Kidney epithelial cell (primary cell): ENCODE measurements around the gene OTOGL. TPM values are rescaled to one million over a fixed set of nuclear protein-coding genes. Genes with fewer than 3 reads are reported as not detected.

Source experiments
- DNase-seq: peaks from one replicate; pipeline ENCODE4 v3.0.0-alpha.2; 2010; ENCODE audit warnings: low read depth
- H3K27me3 ChIP-seq: 2 replicates; pipeline ENCODE4 v1.6.0; 2011; ENCODE audit warnings: low read length; ENCODE audit not compliant: control insufficient read depth, insufficient read depth
- H3K36me3 ChIP-seq: 2 replicates; pipeline ENCODE4 v1.5.1; 2011; ENCODE audit warnings: low read length; ENCODE audit not compliant: control insufficient read depth, insufficient read depth
- H3K4me3 ChIP-seq: 2 replicates; pipeline ENCODE4 v1.5.1; 2011; ENCODE audit warnings: low read depth, mild to moderate bottlenecking, control low read depth, low read length
- CTCF ChIP-seq: IDR thresholded peaks from 2 replicates; pipeline ENCODE4 v1.5.1; 2011; ENCODE audit warnings: mild to moderate bottlenecking, moderate library complexity, low read length, control low read depth, inconsistent platforms; ENCODE audit not compliant: insufficient read depth, poor library complexity, severe bottlenecking
- total RNA-seq: library from RNA; depleted of rRNA; stranded (reverse); fragments of >200 nt; gene quantifications from 2 replicates; pipeline ENCODE4 v1.2.3, GENCODE V29; 2015

Gene OTOGL
- total RNA-seq, 1 donor from 2014 or later, result 0.33 TPM

GRCh38 chr12:80257920-80258319 is 158.6 kb downstream of the OTOGL start:
- H3K36me3 ChIP-seq, result no peaks in the 10 kb centered on the region
- no peak for DNase-seq
- no peak overlapping the region for H3K4me3 ChIP-seq
- no peak for TF ChIP-seq CTCF
- no peaks in the 10 kb centered on the region for H3K27me3 ChIP-seq

- no peak for TF ChIP-seq CTCF
- Histone ChIP-seq H3K4me3 (no peak overlapping the region), H3K27me3 (no peaks in the 10 kb centered on the region)
Observed at GRCh38 chr12:80260269-80260668, 160.9 kb downstream of the OTOGL start.

DNA sequence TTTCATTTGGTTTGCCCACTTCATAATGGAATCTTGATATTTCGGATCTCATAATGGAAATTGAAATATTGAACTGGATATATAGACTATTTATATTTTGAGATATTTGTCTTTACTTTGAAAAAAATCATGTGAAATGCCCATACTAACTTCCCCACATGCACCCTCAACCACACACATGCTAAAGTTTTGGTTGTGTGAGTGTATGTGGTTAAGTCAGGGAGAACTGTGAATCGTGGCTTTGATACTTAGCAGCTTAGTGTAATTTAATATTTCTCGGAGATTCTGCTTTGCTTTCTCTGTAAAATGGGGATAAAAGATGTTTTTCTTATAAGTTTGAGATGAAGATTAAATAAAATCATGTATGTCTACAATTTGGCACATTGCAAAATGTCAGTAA is 162.1 kb downstream of the OTOGL start:
- Histone ChIP-seq H3K4me3 (no peak overlapping the region), H3K36me3 (no peaks in the 10 kb centered on the region), H3K27me3 (no peaks in the 10 kb centered on the region)
- no peak for DNase-seq
- TF ChIP-seq CTCF, result no peak

More at GRCh38 chr12:80260269-80260668, 160.9 kb downstream of the OTOGL start:
- no peak for DNase-seq
- H3K36me3 ChIP-seq, result no peaks in the 10 kb centered on the region

DNA sequence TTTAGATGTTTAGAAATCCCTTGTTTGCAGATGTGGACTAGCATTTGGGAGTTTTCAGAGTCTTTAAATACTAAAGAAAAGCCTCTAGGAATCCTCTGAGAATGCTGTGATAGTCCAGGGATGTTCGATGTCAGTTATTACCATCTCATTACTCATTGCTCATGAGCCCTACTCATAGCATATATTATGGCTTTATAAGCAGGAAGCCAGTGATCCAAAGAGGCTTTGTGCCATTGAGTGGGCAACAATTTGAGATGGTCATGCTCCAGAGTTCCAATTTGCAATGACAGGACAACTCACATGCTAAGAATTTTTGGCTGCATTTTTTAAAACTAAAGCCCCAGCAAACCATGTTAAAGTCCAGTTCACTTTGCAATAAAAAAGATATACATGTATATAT is 163.0 kb downstream of the OTOGL start:
- no peak for TF ChIP-seq CTCF
- DNase-seq, result peak; percentile 44

DNA sequence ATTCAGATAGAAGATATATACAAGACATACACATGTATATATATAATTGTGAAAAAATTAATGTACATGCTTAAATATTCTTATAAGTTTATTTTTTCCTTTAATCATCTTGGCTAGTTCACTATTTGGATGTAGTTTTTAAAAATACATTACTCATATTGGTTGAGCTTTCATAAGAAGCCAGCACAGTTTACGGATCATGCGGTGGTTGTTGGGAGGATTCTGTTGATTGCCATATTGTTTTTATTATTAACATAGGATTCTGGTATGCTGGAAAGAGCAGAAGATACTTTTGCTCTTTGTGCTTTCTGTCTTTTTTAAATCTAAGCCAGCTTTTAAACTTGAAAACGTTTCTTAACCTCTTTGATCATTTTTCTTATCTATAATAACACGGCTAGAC is 163.4 kb downstream of the OTOGL start:
- H3K27me3 ChIP-seq, result no peaks in the 10 kb centered on the region
- DNase-seq, result no peak
- TF ChIP-seq CTCF, result no peak
- no peaks in the 10 kb centered on the region for H3K36me3 ChIP-seq
- H3K4me3 ChIP-seq, result no peak overlapping the region

More for the DNA sequence above, 163.0 kb downstream of the OTOGL start:
- Histone ChIP-seq H3K27me3 (no peaks in the 10 kb centered on the region), H3K36me3 (no peaks in the 10 kb centered on the region), H3K4me3 (no peak overlapping the region)

GRCh38 chr12:80264386-80264785 is 165.0 kb downstream of the OTOGL start:
- Histone ChIP-seq H3K27me3 (no peaks in the 10 kb centered on the region), H3K36me3 (no peaks in the 10 kb centered on the region), H3K4me3 (no peak overlapping the region)
- TF ChIP-seq CTCF, result no peak
- DNase-seq, result no peak
